ENCODE results near the gene NUP85. TPM values are rescaled to one million over a fixed set of nuclear protein-coding genes. Genes with fewer than 3 reads are reported as not detected.

The NUP85 gene
- total RNA-seq, 1 donor from 2014 or later, result 21.2 TPM

- intact Hi-C loops (cut with micrococcal nuclease), result no loop called here
- Histone ChIP-seq H3K9me3 (replicated peaks) (no peaks in the 10 kb centered on the region), H3K4me3 (no peak overlapping the region), H3K27ac (replicated peaks) (no peak overlapping the region), H3K36me3 (peaks cover 90% of the 10 kb centered on the region), H3K27me3 (ENCODE audit: low read depth) (no peaks in the 10 kb centered on the region), H3K4me1 (peaks cover 26% of the 10 kb centered on the region)
- no peak for DNase-seq
- TF ChIP-seq, protein P1, sequence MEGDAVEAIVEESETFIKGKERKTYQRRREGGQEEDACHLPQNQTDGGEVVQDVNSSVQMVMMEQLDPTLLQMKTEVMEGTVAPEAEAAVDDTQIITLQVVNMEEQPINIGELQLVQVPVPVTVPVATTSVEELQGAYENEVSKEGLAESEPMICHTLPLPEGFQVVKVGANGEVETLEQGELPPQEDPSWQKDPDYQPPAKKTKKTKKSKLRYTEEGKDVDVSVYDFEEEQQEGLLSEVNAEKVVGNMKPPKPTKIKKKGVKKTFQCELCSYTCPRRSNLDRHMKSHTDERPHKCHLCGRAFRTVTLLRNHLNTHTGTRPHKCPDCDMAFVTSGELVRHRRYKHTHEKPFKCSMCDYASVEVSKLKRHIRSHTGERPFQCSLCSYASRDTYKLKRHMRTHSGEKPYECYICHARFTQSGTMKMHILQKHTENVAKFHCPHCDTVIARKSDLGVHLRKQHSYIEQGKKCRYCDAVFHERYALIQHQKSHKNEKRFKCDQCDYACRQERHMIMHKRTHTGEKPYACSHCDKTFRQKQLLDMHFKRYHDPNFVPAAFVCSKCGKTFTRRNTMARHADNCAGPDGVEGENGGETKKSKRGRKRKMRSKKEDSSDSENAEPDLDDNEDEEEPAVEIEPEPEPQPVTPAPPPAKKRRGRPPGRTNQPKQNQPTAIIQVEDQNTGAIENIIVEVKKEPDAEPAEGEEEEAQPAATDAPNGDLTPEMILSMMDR (IDR thresholded peaks at IDR 0.05; ENCODE audit: borderline replicate concordance), result no peak
Observed at GRCh38 chr17:75168998-75169397, 36.5 kb upstream of the NUP85 start.

DNA sequence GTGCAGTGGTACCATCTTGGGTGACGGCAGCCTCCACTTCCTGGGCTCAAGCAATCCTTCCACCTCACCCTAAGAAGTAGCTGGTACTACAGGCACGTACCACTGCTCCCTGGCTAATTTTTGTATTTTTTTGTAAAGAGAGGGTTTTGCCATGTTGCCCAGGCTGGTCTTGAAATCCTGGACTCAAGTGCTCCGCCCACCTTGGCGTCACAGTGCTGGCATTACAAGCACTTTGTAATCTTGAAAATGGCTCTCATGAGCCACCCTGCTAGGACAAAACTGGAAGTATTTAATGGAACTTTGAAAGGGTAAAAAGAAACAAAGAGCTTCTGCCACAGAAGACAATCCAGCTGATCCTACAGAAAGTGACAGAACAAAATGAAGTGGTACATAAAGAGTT lies 32.0 kb upstream of the NUP85 start:
- intact Hi-C loops (cut with micrococcal nuclease), result loop anchor here (5.0 kb wide), 1 partner anchor 61 kb away; no protein-coding TSS in a partner anchor
- no peak overlapping the region for H3K27ac ChIP-seq (replicated peaks)
- H3K4me1 ChIP-seq, result peaks cover 27% of the 10 kb centered on the region
- H3K27me3 ChIP-seq (ENCODE audit: low read depth), result no peaks in the 10 kb centered on the region
- no peak overlapping the region for H3K4me3 ChIP-seq
- no peaks in the 10 kb centered on the region for H3K9me3 ChIP-seq (replicated peaks)
- peak; percentile 1 for DNase-seq
- TF ChIP-seq, protein P1 (IDR thresholded peaks at IDR 0.05; ENCODE audit: borderline replicate concordance), result no peak
- peaks cover 91% of the 10 kb centered on the region for H3K36me3 ChIP-seq

DNA sequence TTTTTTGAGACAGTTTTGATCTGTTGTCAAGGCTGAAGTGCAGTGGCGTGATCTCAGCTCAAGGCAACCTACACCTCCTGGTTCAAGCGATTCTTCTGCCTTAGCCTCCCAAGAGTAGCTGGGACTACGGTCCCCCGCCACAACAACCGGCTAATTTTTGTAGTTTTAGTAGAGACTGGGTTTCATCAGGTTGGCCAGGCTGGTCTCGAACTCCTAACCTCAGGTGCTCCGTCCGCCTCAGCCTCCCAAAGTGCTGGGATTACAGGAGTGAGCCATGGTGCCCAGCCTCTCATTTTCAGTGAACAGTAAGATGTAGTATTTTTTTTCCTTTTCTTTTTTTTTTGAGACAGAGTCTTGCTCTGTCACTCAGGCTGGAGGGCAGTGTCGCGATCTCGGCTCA lies 30.5 kb upstream of the NUP85 start:
- no peak overlapping the region for H3K4me3 ChIP-seq
- no peaks in the 10 kb centered on the region for H3K9me3 ChIP-seq (replicated peaks)
- peaks cover 93% of the 10 kb centered on the region for H3K36me3 ChIP-seq
- no peaks in the 10 kb centered on the region for H3K27me3 ChIP-seq (ENCODE audit: low read depth)
- intact Hi-C loops (cut with micrococcal nuclease), result loop anchor here (5.0 kb wide), 1 partner anchor 63 kb away; no protein-coding TSS in a partner anchor
- peaks cover 42% of the 10 kb centered on the region for H3K4me1 ChIP-seq
- DNase-seq, result no peak
- TF ChIP-seq, protein P1 (IDR thresholded peaks at IDR 0.05; ENCODE audit: borderline replicate concordance), result no peak
- H3K27ac ChIP-seq (replicated peaks), result no peak overlapping the region

DNA sequence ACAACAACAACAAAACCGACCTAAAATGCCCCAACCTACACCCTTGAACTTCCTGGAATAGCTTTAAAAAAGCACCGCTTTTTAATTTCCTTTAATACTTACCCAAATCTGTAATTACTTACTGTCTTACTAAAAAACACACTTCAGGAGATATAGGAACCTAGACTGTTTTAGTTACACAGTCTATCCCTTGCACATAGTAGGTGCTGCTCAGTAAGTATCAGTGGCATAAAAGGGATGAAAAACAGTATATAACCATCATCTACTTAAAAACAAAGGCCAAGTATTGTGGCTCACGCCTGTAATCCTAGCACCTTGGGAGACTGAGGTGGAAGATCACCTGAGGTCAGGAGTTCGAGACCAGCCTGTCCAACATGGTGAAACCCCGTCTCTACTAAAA lies 28.9 kb upstream of the NUP85 start:
- intact Hi-C loops (cut with micrococcal nuclease), result no loop called here
- peaks cover 87% of the 10 kb centered on the region for H3K36me3 ChIP-seq
- TF ChIP-seq, protein P1 (IDR thresholded peaks at IDR 0.05; ENCODE audit: borderline replicate concordance), result no peak

DNA sequence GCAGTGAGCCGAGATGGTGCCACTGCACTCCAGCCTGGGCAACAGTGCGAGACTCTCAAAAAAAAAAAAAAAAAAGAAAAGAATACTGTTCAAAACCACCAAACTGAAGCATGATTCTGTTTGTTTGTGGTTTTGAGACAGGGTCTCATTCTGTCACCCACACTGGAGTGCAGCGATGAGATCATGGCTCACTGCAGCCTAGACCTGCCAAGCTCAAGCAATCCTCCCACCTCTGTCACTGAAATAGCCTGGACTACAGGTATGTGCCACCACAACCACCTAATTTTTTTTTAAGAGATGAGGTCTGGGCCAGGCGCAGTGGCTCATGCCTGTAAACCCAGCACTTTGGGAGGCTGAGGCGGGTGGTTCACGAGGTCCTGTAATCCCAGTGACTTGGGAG lies 27.0 kb upstream of the NUP85 start:
- H3K36me3 ChIP-seq, result peaks cover 70% of the 10 kb centered on the region
- TF ChIP-seq, protein P1 (IDR thresholded peaks at IDR 0.05; ENCODE audit: borderline replicate concordance), result no peak
- intact Hi-C loops (cut with micrococcal nuclease), result no loop called here
- peak; percentile 1 for DNase-seq
- no peak overlapping the region for H3K4me3 ChIP-seq
- H3K27ac ChIP-seq (replicated peaks), result no peak overlapping the region
- H3K9me3 ChIP-seq (replicated peaks), result no peaks in the 10 kb centered on the region
- peaks cover 50% of the 10 kb centered on the region for H3K4me1 ChIP-seq
- H3K27me3 ChIP-seq (ENCODE audit: low read depth), result no peaks in the 10 kb centered on the region

More for the DNA sequence above, 28.9 kb upstream of the NUP85 start:
- no peak for DNase-seq
- no peak overlapping the region for H3K27ac ChIP-seq (replicated peaks)
- no peak overlapping the region for H3K4me3 ChIP-seq
- H3K27me3 ChIP-seq (ENCODE audit: low read depth), result no peaks in the 10 kb centered on the region
- no peaks in the 10 kb centered on the region for H3K9me3 ChIP-seq (replicated peaks)
- peaks cover 47% of the 10 kb centered on the region for H3K4me1 ChIP-seq
